Fibroblast of skin of left biceps (primary cell): ENCODE results near the gene CTNNA2.
"Not testable (repeated sequence)": the region's sequence is repeated elsewhere in the genome, so short reads cannot be mapped to it uniquely, and the experiment has no call there.

Source experiments
- DNase-seq, 2 experiments: peaks; one replicate each; pipeline ENCODE4 v3.0.0-alpha.2; 2013; ENCODE audit warnings: low read depth in 2 of 2

Gene CTNNA2

DNA sequence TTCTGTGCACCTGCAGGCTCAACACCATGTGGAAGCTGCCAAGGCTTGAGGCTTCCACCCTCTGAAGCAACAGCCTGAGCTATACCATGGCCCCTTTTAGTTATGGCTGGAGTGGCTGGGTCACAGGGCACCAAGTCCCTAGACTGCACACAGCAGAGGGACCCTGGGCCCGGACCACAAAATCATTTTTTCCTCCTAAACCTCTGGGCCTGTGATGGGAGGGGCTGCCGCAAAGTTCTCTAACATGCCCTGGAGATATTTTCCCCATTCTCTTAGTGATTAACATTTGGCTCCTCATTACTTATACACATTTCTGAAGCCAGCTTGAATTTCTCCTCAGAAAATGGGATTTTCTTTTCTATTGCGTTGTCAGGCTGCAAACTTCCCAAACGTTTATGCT, 691.1 kb downstream of the CTNNA2 start:
- DNase-seq, result not testable (repeated sequence)

GRCh38 chr2:80205498-80205897, 692.6 kb downstream of the CTNNA2 start:
- DNase-seq, result no peak

- no peak for DNase-seq
Measured at GRCh38 chr2:80209458-80209857, 696.6 kb downstream of the CTNNA2 start.

DNA sequence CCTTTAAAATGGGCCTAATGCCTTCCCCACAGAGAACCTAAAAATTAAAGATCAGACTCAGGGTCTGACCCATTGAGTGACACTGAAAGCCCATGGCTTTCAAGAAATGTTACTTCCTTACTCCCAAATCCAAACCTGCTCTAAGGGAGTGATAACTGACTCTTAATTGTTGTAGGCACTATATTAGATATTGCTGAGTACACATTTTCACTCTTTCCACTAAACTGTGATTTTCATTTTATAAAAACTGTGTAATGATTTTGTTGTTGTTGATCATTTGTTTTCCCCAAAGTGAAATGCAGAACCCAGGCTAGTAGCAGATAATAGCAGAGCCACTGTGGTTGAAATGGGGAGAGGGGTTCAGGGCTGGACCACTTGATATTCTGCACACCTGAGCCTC, 704.6 kb downstream of the CTNNA2 start:
- no peak for DNase-seq

DNA sequence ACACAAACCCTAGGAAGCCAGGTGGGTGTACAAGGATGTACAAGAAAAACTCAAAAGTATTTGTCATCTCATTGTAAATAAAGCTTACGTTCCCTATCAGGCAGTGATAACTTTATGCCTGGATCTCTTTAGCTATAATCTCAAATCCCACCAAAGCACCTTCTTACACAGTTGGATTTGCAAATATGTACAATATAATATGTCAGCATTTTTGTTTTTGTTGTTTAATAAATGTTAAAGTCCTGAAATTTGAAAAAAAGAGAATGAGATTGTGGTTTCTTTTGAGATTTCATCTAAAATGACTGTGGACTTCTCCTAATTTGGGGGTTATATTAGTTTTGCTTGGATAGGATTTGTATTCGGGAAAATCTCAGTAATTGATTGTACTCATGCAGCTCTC, 709.8 kb downstream of the CTNNA2 start:
- DNase-seq, result no peak

GRCh38 chr2:80231421-80231820, 718.6 kb downstream of the CTNNA2 start:
- no peak for DNase-seq

GRCh38 chr2:80233333-80233732, 720.5 kb downstream of the CTNNA2 start:
- DNase-seq, result no peak

DNA sequence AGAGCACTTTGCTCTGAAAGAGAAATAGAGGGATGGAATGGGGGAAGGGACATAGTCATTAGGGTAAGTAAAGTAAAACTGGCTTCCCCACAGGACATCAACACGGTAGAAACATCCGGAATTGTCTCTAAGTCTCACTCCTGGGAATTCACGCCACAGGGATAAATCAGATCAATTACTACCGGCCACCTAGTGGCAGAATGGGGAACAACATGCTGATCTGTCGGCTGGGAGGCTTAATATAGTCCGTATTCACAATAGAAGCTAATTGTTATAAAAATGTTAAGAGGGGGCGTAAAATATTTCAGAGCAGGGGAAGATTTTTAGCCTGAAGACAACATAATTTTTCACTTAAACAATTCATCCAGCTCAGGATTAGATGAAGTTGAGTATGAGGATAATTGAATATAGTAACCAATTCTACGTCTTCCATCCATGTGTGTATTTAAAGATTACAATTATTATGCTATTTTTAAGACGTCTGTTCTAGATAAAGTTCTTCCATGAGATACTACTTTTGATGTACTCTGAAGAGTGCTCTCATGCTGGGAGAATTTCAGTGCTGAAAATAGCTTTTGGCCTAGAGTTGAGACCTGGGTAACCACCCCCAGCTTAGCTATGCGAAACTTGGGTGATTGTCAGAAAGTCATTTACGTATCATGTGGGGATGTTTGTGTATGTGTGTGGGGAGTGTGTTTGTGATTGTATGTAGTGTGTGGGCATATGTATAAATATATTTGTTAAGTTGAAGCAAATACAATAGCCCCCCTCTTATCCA, 726.0 kb downstream of the CTNNA2 start:
- DNase-seq, result peak; percentile 6 to 10

DNA sequence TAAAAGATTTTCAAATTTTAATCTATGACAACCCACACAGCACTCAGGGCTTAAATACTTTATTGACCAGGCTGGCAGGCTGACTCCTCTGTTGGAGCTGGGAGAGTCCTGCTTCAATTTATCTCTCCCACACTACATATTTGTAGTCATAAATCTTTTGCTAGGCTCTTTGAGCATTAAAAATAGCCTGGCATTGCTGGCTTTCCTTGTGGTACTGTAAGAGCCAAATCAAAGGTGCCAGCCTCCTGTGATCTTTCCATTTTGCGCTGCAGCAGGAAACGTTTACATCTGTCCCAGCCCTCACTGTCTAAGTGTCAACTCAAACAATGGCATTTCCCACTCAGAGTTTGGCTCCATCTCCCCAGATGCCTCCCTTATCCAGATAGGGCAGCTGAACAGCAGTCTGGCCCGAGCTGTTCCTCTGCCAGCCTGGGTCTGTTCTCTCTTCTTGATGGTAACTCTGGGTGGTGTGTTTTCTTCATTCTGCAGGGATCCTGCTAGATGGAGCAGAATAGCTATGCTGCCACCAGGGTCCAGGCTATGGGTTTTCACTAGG, 729.6 kb downstream of the CTNNA2 start:
- DNase-seq, result no peak

- DNase-seq, result no peak
Measured at GRCh38 chr2:80244905-80245584, 732.2 kb downstream of the CTNNA2 start.

GRCh38 chr2:80246534-80246933, 733.7 kb downstream of the CTNNA2 start:
- no peak for DNase-seq

GRCh38 chr2:80247339-80247738, 734.5 kb downstream of the CTNNA2 start:
- no peak for DNase-seq

- DNase-seq, result no peak
Measured at GRCh38 chr2:80248146-80248545, 735.3 kb downstream of the CTNNA2 start.

GRCh38 chr2:80252294-80252986, 739.6 kb downstream of the CTNNA2 start:
- no peak for DNase-seq

- DNase-seq, result no peak
Measured at GRCh38 chr2:80255918-80256781, 743.3 kb downstream of the CTNNA2 start.

- DNase-seq, result no peak
Measured at GRCh38 chr2:80256782-80257167, 743.9 kb downstream of the CTNNA2 start.

GRCh38 chr2:80257450-80257849, 744.6 kb downstream of the CTNNA2 start:
- no peak for DNase-seq

GRCh38 chr2:80258341-80258740, 745.5 kb downstream of the CTNNA2 start:
- no peak for DNase-seq

DNA sequence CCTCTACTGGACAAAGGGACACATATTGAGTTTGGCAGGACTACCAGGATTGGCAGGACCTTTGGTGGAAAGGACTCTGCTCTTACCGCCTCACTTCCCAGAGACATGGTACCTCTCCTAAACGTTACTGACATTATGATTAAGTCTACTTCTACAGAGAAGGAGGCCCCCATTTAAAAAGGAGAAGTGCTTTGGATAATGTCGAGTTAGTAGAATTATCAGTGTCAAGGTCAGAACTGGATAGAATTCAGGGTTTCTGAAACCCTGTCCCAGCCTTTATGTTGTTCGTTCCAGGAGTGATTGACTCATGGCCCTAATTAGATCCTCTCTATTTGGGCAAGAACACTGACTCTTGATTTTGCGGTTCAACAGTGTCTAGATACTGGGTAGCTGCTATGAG, 745.9 kb downstream of the CTNNA2 start:
- no peak for DNase-seq

DNA sequence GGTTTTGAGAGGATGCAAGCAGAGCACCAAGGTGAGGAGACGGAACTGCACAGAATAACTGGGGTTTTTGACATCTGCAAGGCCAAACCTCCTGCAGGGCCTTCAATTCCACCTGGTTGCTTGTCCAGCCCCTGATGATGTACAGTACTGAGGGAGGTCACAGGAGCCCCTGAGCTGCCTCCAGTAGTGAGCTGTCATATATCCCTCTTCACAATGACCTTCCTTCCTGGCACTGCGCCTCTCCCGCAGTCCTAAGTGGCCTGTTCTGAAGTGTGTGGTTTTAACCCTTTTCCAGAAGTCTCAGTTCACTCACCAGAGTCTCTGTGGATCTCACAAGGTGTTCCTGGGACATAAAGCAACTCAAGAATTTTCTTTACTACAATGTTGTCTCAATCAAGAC, 746.4 kb downstream of the CTNNA2 start:
- DNase-seq, result no peak

GRCh38 chr2:80266231-80266630, 753.4 kb downstream of the CTNNA2 start:
- DNase-seq, result no peak

- no peak for DNase-seq
Measured at GRCh38 chr2:80269806-80270205, 757.0 kb downstream of the CTNNA2 start.
